HG03108 (cell line): Measurements from ENCODE around the gene EHD4.

Source experiments
- ATAC-seq: cut with Tn5 transposase; IDR thresholded peaks from one replicate; pipeline ENCODE4 v1.9.1; 2021; ENCODE audit warnings: moderate library complexity; ENCODE audit not compliant: unreplicated experiment

Gene EHD4

GRCh38 chr15:41995476-41995855, 23.1 kb upstream of the EHD4 start:
- no peak for ATAC-seq

- no peak for ATAC-seq
Observed at GRCh38 chr15:41994772-41995475, 22.6 kb upstream of the EHD4 start.

GRCh38 chr15:41994171-41994650, 21.9 kb upstream of the EHD4 start:
- ATAC-seq = no peak

- ATAC-seq = no peak
Observed at GRCh38 chr15:41993472-41994170, 21.3 kb upstream of the EHD4 start.

- ATAC-seq = no peak
Observed at GRCh38 chr15:41992803-41993190, 20.4 kb upstream of the EHD4 start.

- no peak for ATAC-seq
Observed at GRCh38 chr15:41992151-41992802, 19.9 kb upstream of the EHD4 start.

- no peak for ATAC-seq
Observed at GRCh38 chr15:41990691-41991090, 18.3 kb upstream of the EHD4 start.

GRCh38 chr15:41990243-41990605, 17.9 kb upstream of the EHD4 start:
- ATAC-seq = no peak

GRCh38 chr15:41989573-41990242, 17.4 kb upstream of the EHD4 start:
- no peak for ATAC-seq

GRCh38 chr15:41988896-41989572, 16.7 kb upstream of the EHD4 start:
- ATAC-seq = no peak

GRCh38 chr15:41987925-41988275, 15.5 kb upstream of the EHD4 start:
- ATAC-seq = no peak

GRCh38 chr15:41987246-41987924, 15.0 kb upstream of the EHD4 start:
- no peak for ATAC-seq

- no peak for ATAC-seq
Observed at GRCh38 chr15:41985236-41986160, 13.1 kb upstream of the EHD4 start.

GRCh38 chr15:41984622-41985021, 12.3 kb upstream of the EHD4 start:
- no peak for ATAC-seq

- no peak for ATAC-seq
Observed at GRCh38 chr15:41983621-41984571, 11.5 kb upstream of the EHD4 start.

- no peak for ATAC-seq
Observed at GRCh38 chr15:41983221-41983620, 10.9 kb upstream of the EHD4 start.

GRCh38 chr15:41982133-41982930, 10.0 kb upstream of the EHD4 start:
- ATAC-seq = no peak
